RWPE1 (cell line): ENCODE measurements around the gene SUMF1.

Experiments
- CTCF ChIA-PET: fragments of 350-600 bp; sonication (Branson Sonifier 250); formaldehyde crosslinking; extraction: SDS; loops from one replicate; lab custom pipeline; 2021; lab: Yijun Ruan, JAX
- POLR2A ChIA-PET: fragments of 400-600 bp; formaldehyde crosslinking; extraction: SDS; loops from one replicate; lab custom pipeline; 2020; ENCODE audit warnings: antibody characterized with exemption; ENCODE audit not compliant: low non-redundant PET; lab: Yijun Ruan, JAX
- DNase-seq: peaks from one replicate; pipeline ENCODE4 v3.0.0; 2012; ENCODE audit warnings: low spot score
- H3K27ac ChIP-seq: fragments of 450-650 bp; 2 replicates; pipeline ENCODE4 v1.5.1; 2017
- TF ChIP-seq, protein P1 (sequence below): fragments of 450-650 bp; conservative IDR thresholded peaks from 2 replicates; pipeline ENCODE4 v1.5.1; 2017; ENCODE audit warnings: low read depth, mild to moderate bottlenecking

SUMF1 gene

GRCh38 chr3:4506559-4507023 lies 39.5 kb upstream of the SUMF1 start:
- ChIA-PET POLR2A (no interaction called here), CTCF (no interaction called here)
- no peak for DNase-seq
- TF ChIP-seq, protein P1, sequence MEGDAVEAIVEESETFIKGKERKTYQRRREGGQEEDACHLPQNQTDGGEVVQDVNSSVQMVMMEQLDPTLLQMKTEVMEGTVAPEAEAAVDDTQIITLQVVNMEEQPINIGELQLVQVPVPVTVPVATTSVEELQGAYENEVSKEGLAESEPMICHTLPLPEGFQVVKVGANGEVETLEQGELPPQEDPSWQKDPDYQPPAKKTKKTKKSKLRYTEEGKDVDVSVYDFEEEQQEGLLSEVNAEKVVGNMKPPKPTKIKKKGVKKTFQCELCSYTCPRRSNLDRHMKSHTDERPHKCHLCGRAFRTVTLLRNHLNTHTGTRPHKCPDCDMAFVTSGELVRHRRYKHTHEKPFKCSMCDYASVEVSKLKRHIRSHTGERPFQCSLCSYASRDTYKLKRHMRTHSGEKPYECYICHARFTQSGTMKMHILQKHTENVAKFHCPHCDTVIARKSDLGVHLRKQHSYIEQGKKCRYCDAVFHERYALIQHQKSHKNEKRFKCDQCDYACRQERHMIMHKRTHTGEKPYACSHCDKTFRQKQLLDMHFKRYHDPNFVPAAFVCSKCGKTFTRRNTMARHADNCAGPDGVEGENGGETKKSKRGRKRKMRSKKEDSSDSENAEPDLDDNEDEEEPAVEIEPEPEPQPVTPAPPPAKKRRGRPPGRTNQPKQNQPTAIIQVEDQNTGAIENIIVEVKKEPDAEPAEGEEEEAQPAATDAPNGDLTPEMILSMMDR = no peak
- no peak overlapping the region for H3K27ac ChIP-seq

- TF ChIP-seq, protein P1 = no peak
- H3K27ac ChIP-seq = no peak overlapping the region
- CTCF ChIA-PET = no interaction called here
- DNase-seq = no peak
- POLR2A ChIA-PET = no interaction called here
These were observed 38.9 kb upstream of the SUMF1 start for GRCh38 chr3:4505688-4506558.

- CTCF ChIA-PET = no interaction called here
- peak; percentile 3 for DNase-seq
- TF ChIP-seq, protein P1 = no peak
- POLR2A ChIA-PET = no interaction called here
- H3K27ac ChIP-seq = no peak overlapping the region
These were observed 37.5 kb upstream of the SUMF1 start for GRCh38 chr3:4504340-4505261.

DNA sequence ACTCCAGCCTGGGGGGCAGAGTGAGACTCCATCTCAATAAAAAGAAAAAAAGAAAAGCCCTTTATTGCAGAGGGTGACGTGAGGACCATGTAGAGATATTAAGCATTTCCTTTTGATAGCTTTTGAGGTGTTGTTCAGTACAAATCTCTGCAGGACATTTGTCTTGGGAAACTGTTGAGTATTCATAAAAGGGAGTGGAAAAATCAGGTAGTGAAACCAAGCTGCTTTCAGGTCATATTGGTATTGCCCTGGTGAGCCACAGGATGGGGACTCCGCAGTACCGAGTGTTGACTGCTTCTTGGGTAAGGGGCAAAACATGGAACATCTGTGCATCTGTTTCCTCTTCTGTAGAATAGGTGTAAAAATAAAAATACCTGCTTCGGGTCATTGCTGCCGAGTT lies 36.0 kb upstream of the SUMF1 start:
- ChIA-PET POLR2A (no interaction called here), CTCF (interaction anchor here (0.7 kb wide), 1 partner anchor 29 kb away, joined by 4 read pairs; no protein-coding TSS in a partner anchor)
- no peak overlapping the region for H3K27ac ChIP-seq
- no peak for DNase-seq
- TF ChIP-seq, protein P1 = no peak

DNA sequence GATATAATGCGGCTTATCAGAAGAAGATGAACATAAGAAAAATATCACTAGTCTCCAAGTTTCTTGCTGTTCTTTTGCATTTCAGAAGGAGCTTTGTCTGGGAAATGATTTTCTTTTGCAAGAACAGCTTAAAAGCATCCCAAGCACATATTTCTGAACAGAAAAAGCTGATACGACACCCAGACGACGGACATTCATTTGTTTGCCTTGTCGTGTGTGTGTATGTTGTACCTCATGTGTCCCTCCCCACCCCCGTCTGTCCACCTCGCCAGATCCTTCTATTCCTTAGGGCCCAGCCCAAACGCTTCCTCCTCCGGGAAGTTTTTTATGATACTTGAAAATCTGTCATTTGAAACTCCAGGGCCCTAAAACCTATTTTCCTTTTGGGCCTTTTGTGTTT lies 34.9 kb upstream of the SUMF1 start:
- DNase-seq = no peak
- TF ChIP-seq, protein P1 = no peak
- no peak overlapping the region for H3K27ac ChIP-seq
- POLR2A ChIA-PET = no interaction called here
- CTCF ChIA-PET = interaction anchor here (0.7 kb wide), 1 partner anchor 302 kb away, joined by 4 read pairs; no protein-coding TSS in a partner anchor

DNA sequence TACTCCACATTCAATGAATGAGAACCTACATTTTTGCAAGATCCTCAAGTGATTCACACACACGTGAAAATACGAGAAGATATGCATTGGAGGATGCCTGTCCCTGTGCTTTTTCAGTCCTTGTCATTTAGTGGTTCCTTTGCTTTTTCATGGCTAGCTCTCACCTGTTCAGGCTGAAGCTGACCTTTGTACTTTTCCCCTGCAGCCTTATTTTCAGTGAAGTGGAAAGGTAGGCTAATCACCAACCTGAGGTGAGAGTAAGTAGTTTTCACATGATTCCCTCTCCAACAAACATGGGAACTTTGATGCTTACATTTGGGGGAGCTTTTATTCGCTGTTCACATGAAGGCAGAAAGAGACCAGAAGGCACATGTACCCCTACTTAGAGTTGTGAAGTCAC lies 34.4 kb upstream of the SUMF1 start:
- CTCF ChIA-PET = interaction anchor here (0.7 kb wide), 1 partner anchor 302 kb away, joined by 4 read pairs; no protein-coding TSS in a partner anchor
- no peak overlapping the region for H3K27ac ChIP-seq
- POLR2A ChIA-PET = no interaction called here
- no peak for DNase-seq
- TF ChIP-seq, protein P1 = no peak
